ENCODE measurements around the gene PMIS2.

The PMIS2 gene

GRCh38 chr19:35563207-35563829 is 22.7 kb upstream of the PMIS2 start, which contains the start of gene ATP4A:
Gene ATP4A, minus strand, starts transcription at chr19:35563658. Its CDS starts 29 bp downstream, at chr19:35563629.
- H3K27me3 ChIP-seq (ENCODE audit: control insufficient read depth, insufficient read depth, low read length): no peaks in the 10 kb centered on the region
- no peak for DNase-seq (ENCODE audit: low read depth, low spot score)
- H3K4me3 ChIP-seq (ENCODE audit: low read length): no peak within 1 kb of the TSS
- peaks cover 5% of the 10 kb centered on the region; the same call in 1 of the 2 replicates for H3K4me1 ChIP-seq (ENCODE audit: control insufficient read depth, insufficient read depth, low read length)
- no CpG with 5 or more reads among the region's 15 CpGs for WGBS (ENCODE audit: insufficient coverage, insufficient read length)
- H3K27ac ChIP-seq (ENCODE audit: low read length): no peak within 1 kb of the TSS
- no peaks in the 10 kb centered on the region for H3K9me3 ChIP-seq (ENCODE audit: control insufficient read depth, insufficient read depth, low read length)
- H3K36me3 ChIP-seq (ENCODE audit: control insufficient read depth, insufficient read depth, low read length): no peaks in the 10 kb centered on the region

GRCh38 chr19:35565016-35565856 is 20.7 kb upstream of the PMIS2 start:
- no peaks in the 10 kb centered on the region for H3K27me3 ChIP-seq (ENCODE audit: control insufficient read depth, insufficient read depth, low read length)
- no peak overlapping the region for H3K4me3 ChIP-seq (ENCODE audit: low read length)
- no peaks in the 10 kb centered on the region for H3K9me3 ChIP-seq (ENCODE audit: control insufficient read depth, insufficient read depth, low read length)
- H3K4me1 ChIP-seq (ENCODE audit: control insufficient read depth, insufficient read depth, low read length): 0 out of 2 replicates have a peak, but pooled peaks cover 1% of the 10 kb centered on the region
- no peak for DNase-seq (ENCODE audit: low read depth, low spot score)
- no peaks in the 10 kb centered on the region for H3K36me3 ChIP-seq (ENCODE audit: control insufficient read depth, insufficient read depth, low read length)
- no CpG with 5 or more reads among the region's 12 CpGs for WGBS (ENCODE audit: insufficient coverage, insufficient read length)
- no peak overlapping the region for H3K27ac ChIP-seq (ENCODE audit: low read length)

GRCh38 chr19:35566738-35567137 is 19.2 kb upstream of the PMIS2 start:
- Histone ChIP-seq H3K9me3 (ENCODE audit: control insufficient read depth, insufficient read depth, low read length) (no peaks in the 10 kb centered on the region), H3K4me3 (ENCODE audit: low read length) (no peak overlapping the region), H3K27me3 (ENCODE audit: control insufficient read depth, insufficient read depth, low read length) (no peaks in the 10 kb centered on the region), H3K27ac (ENCODE audit: low read length) (no peak overlapping the region), H3K36me3 (ENCODE audit: control insufficient read depth, insufficient read depth, low read length) (no peaks in the 10 kb centered on the region), H3K4me1 (ENCODE audit: control insufficient read depth, insufficient read depth, low read length) (0 out of 2 replicates have a peak, but pooled peaks cover 2% of the 10 kb centered on the region)
- WGBS (ENCODE audit: insufficient coverage, insufficient read length): no CpG with 5 or more reads among the region's 7 CpGs
- DNase-seq (ENCODE audit: low read depth, low spot score): no peak

- WGBS (ENCODE audit: insufficient coverage, insufficient read length): no CpG with 5 or more reads among the region's 5 CpGs
- H3K27me3 ChIP-seq (ENCODE audit: control insufficient read depth, insufficient read depth, low read length): no peaks in the 10 kb centered on the region
These were observed 16.6 kb upstream of the PMIS2 start for GRCh38 chr19:35569281-35569781.

GRCh38 chr19:35571406-35571965 is 14.5 kb upstream of the PMIS2 start:
- H3K4me1 ChIP-seq (ENCODE audit: control insufficient read depth, insufficient read depth, low read length): 0 out of 2 replicates have a peak, but pooled peaks cover 1% of the 10 kb centered on the region
- WGBS (ENCODE audit: insufficient coverage, insufficient read length): no CpG with 5 or more reads among the region's 1 CpG
- no peak overlapping the region for H3K27ac ChIP-seq (ENCODE audit: low read length)
- no peaks in the 10 kb centered on the region for H3K36me3 ChIP-seq (ENCODE audit: control insufficient read depth, insufficient read depth, low read length)
- peaks cover 5% of the 10 kb centered on the region for H3K9me3 ChIP-seq (ENCODE audit: control insufficient read depth, insufficient read depth, low read length)
- H3K27me3 ChIP-seq (ENCODE audit: control insufficient read depth, insufficient read depth, low read length): no peaks in the 10 kb centered on the region
- DNase-seq (ENCODE audit: low read depth, low spot score): no peak
- no peak overlapping the region for H3K4me3 ChIP-seq (ENCODE audit: low read length)

More at GRCh38 chr19:35569281-35569781, 16.6 kb upstream of the PMIS2 start:
- Histone ChIP-seq H3K9me3 (ENCODE audit: control insufficient read depth, insufficient read depth, low read length) (no peaks in the 10 kb centered on the region), H3K27ac (ENCODE audit: low read length) (no peak overlapping the region), H3K4me1 (ENCODE audit: control insufficient read depth, insufficient read depth, low read length) (0 out of 2 replicates have a peak, but pooled peaks cover 1% of the 10 kb centered on the region), H3K36me3 (ENCODE audit: control insufficient read depth, insufficient read depth, low read length) (no peaks in the 10 kb centered on the region), H3K4me3 (ENCODE audit: low read length) (no peak overlapping the region)
- DNase-seq (ENCODE audit: low read depth, low spot score): no peak

GRCh38 chr19:35577918-35578317 is 8.1 kb upstream of the PMIS2 start:
- Histone ChIP-seq H3K4me3 (ENCODE audit: low read length) (no peak overlapping the region), H3K9me3 (ENCODE audit: control insufficient read depth, insufficient read depth, low read length) (peaks cover 5% of the 10 kb centered on the region), H3K27me3 (ENCODE audit: control insufficient read depth, insufficient read depth, low read length) (no peaks in the 10 kb centered on the region), H3K36me3 (ENCODE audit: control insufficient read depth, insufficient read depth, low read length) (no peaks in the 10 kb centered on the region), H3K4me1 (ENCODE audit: control insufficient read depth, insufficient read depth, low read length) (no peaks in the 10 kb centered on the region), H3K27ac (ENCODE audit: low read length) (no peak overlapping the region)
- WGBS (ENCODE audit: insufficient coverage, insufficient read length): no CpG with 5 or more reads among the region's 1 CpG
- no peak for DNase-seq (ENCODE audit: low read depth, low spot score)

- no peaks in the 10 kb centered on the region for H3K36me3 ChIP-seq (ENCODE audit: control insufficient read depth, insufficient read depth, low read length)
- H3K27me3 ChIP-seq (ENCODE audit: control insufficient read depth, insufficient read depth, low read length): no peaks in the 10 kb centered on the region
- no CpG with 5 or more reads among the region's 7 CpGs for WGBS (ENCODE audit: insufficient coverage, insufficient read length)
- no peak overlapping the region for H3K4me3 ChIP-seq (ENCODE audit: low read length)
- DNase-seq (ENCODE audit: low read depth, low spot score): no peak
- H3K27ac ChIP-seq (ENCODE audit: low read length): no peak overlapping the region
- no peaks in the 10 kb centered on the region for H3K4me1 ChIP-seq (ENCODE audit: control insufficient read depth, insufficient read depth, low read length)
- peaks cover 5% of the 10 kb centered on the region for H3K9me3 ChIP-seq (ENCODE audit: control insufficient read depth, insufficient read depth, low read length)
These were observed 7.3 kb upstream of the PMIS2 start for GRCh38 chr19:35578707-35579106.

- Histone ChIP-seq H3K27me3 (ENCODE audit: control insufficient read depth, insufficient read depth, low read length) (no peaks in the 10 kb centered on the region), H3K36me3 (ENCODE audit: control insufficient read depth, insufficient read depth, low read length) (no peaks in the 10 kb centered on the region), H3K4me3 (ENCODE audit: low read length) (no peak overlapping the region), H3K4me1 (ENCODE audit: control insufficient read depth, insufficient read depth, low read length) (no peaks in the 10 kb centered on the region), H3K27ac (ENCODE audit: low read length) (no peak overlapping the region), H3K9me3 (ENCODE audit: control insufficient read depth, insufficient read depth, low read length) (no peaks in the 10 kb centered on the region; the same call in 1 of the 2 replicates)
- no peak for DNase-seq (ENCODE audit: low read depth, low spot score)
- no CpG with 5 or more reads among the region's 1 CpG for WGBS (ENCODE audit: insufficient coverage, insufficient read length)
These were observed 3.2 kb upstream of the PMIS2 start for GRCh38 chr19:35582760-35583159.

GRCh38 chr19:35587321-35587720 is 1.3 kb downstream of the PMIS2 start:
- no CpG with 5 or more reads among the region's 1 CpG for WGBS (ENCODE audit: insufficient coverage, insufficient read length)
- Histone ChIP-seq H3K4me3 (ENCODE audit: low read length) (no peak overlapping the region), H3K27me3 (ENCODE audit: control insufficient read depth, insufficient read depth, low read length) (no peaks in the 10 kb centered on the region), H3K36me3 (ENCODE audit: control insufficient read depth, insufficient read depth, low read length) (no peaks in the 10 kb centered on the region), H3K27ac (ENCODE audit: low read length) (no peak overlapping the region), H3K4me1 (ENCODE audit: control insufficient read depth, insufficient read depth, low read length) (no peaks in the 10 kb centered on the region), H3K9me3 (ENCODE audit: control insufficient read depth, insufficient read depth, low read length) (no peaks in the 10 kb centered on the region)
- DNase-seq (ENCODE audit: low read depth, low spot score): no peak

GRCh38 chr19:35590875-35591274 is 4.9 kb downstream of the PMIS2 start:
- Histone ChIP-seq H3K9me3 (ENCODE audit: control insufficient read depth, insufficient read depth, low read length) (no peaks in the 10 kb centered on the region), H3K36me3 (ENCODE audit: control insufficient read depth, insufficient read depth, low read length) (no peaks in the 10 kb centered on the region), H3K27me3 (ENCODE audit: control insufficient read depth, insufficient read depth, low read length) (no peaks in the 10 kb centered on the region), H3K4me1 (ENCODE audit: control insufficient read depth, insufficient read depth, low read length) (no peaks in the 10 kb centered on the region), H3K27ac (ENCODE audit: low read length) (no peak overlapping the region), H3K4me3 (ENCODE audit: low read length) (no peak overlapping the region)
- DNase-seq (ENCODE audit: low read depth, low spot score): no peak
- no CpG with 5 or more reads among the region's 3 CpGs for WGBS (ENCODE audit: insufficient coverage, insufficient read length)
